Breast epithelium (tissue), 3 donors: ENCODE measurements around the gene CDON.

ENCODE experiments used
- POLR2AphosphoS5 ChIP-seq, 3 donors: sonication (generic); formaldehyde crosslinking; IDR thresholded peaks; one replicate each; pipeline ENCODE4 v1.6.1; 2017; ENCODE audit warnings: antibody characterized with exemption in 3 of 3
- TF ChIP-seq, protein P1 (sequence below), 3 donors: fragments of 450-650 bp; IDR thresholded peaks; one replicate each; pipeline ENCODE4 v1.5.1; 2016 to 2017; ENCODE audit warnings: antibody characterized with exemption in 3 of 3, mild to moderate bottlenecking in 3 of 3, moderate library complexity in 3 of 3

- TF ChIP-seq, protein P1, sequence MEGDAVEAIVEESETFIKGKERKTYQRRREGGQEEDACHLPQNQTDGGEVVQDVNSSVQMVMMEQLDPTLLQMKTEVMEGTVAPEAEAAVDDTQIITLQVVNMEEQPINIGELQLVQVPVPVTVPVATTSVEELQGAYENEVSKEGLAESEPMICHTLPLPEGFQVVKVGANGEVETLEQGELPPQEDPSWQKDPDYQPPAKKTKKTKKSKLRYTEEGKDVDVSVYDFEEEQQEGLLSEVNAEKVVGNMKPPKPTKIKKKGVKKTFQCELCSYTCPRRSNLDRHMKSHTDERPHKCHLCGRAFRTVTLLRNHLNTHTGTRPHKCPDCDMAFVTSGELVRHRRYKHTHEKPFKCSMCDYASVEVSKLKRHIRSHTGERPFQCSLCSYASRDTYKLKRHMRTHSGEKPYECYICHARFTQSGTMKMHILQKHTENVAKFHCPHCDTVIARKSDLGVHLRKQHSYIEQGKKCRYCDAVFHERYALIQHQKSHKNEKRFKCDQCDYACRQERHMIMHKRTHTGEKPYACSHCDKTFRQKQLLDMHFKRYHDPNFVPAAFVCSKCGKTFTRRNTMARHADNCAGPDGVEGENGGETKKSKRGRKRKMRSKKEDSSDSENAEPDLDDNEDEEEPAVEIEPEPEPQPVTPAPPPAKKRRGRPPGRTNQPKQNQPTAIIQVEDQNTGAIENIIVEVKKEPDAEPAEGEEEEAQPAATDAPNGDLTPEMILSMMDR (IDR thresholded peaks at IDR 0.05) = no peak
- TF ChIP-seq POLR2AphosphoS5 (IDR thresholded peaks at IDR 0.05) = no peak
These were observed 122.5 kb downstream of the CDON start for GRCh38 chr11:125940145-125940544.
